Measurements from ENCODE around the gene CD83. TPM values are rescaled to one million over a fixed set of nuclear protein-coding genes. Genes with fewer than 3 reads are reported as not detected.

Gene CD83
- total and polyA plus RNA-seq, 9 of the 15 experiments (the other 6 are each of a cell fraction or from before 2014, with no cell fraction given) = 2.5 to 4.1 (median 3.4) TPM

- TF ChIP-seq PCBP1 (IDR thresholded peaks at IDR 0.05; ENCODE audit: low read depth, low read length, poor library complexity, severe bottlenecking) = no peak
- peak; percentile 94 to 97 (median 95) for TF ChIP-seq CTCF (IDR thresholded peaks at IDR 0.05 in 2 of 3, conservative IDR thresholded peaks at IDR 0.05 in 1 of 3; ENCODE audit: insufficient read depth in 2 of 3, low read depth in 1 of 3, low read length in 3 of 3)
- no peak; the same call in 1 of the 2 replicates for TF ChIP-seq GABPB1 (CRISPR knock-in tag; IDR thresholded peaks at IDR 0.05)
- peak; percentile 98 for TF ChIP-seq SMC3 (conservative IDR thresholded peaks at IDR 0.05; ENCODE audit: insufficient read depth, low read depth, low read length)
- TF ChIP-seq ESRRA (IDR thresholded peaks at IDR 0.05; ENCODE audit: borderline replicate concordance, low read depth) = 0 out of 2 replicates have a peak, but pooled peaks have one; percentile 14
- TF ChIP-seq TEAD1 (CRISPR knock-in tag; IDR thresholded peaks at IDR 0.05) = 0 out of 4 replicates have a peak, but pooled peaks of 1 of the 2 experiments have one; percentile 18
- TF ChIP-seq ZNF140 (CRISPR knock-in tag; IDR thresholded peaks at IDR 0.05) = no peak
- TF ChIP-seq, protein P1, sequence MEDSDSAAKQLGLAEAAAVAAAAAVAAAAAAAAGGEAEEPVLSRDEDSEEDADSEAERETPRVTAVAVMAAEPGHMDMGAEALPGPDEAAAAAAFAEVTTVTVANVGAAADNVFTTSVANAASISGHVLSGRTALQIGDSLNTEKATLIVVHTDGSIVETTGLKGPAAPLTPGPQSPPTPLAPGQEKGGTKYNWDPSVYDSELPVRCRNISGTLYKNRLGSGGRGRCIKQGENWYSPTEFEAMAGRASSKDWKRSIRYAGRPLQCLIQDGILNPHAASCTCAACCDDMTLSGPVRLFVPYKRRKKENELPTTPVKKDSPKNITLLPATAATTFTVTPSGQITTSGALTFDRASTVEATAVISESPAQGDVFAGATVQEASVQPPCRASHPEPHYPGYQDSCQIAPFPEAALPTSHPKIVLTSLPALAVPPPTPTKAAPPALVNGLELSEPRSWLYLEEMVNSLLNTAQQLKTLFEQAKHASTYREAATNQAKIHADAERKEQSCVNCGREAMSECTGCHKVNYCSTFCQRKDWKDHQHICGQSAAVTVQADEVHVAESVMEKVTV (CRISPR knock-in tag; IDR thresholded peaks at IDR 0.05) = peak; percentile 90
- peak; percentile 23 for TF ChIP-seq NEUROD1 (IDR thresholded peaks at IDR 0.05; ENCODE audit: borderline replicate concordance, low read depth, low read length, partially characterized antibody)
- TF ChIP-seq NFIX (CRISPR knock-in tag; IDR thresholded peaks at IDR 0.05; ENCODE audit: low read depth) = no peak
- TF ChIP-seq CHD1 (IDR thresholded peaks at IDR 0.05; ENCODE audit: low read length) = no peak
- TF ChIP-seq RCOR1 (IDR thresholded peaks at IDR 0.05; ENCODE audit: borderline replicate concordance in 1 of 2, low read depth in 2 of 2, low read length in 2 of 2) = peak in 1 of 2 experiments; percentile 77; a peak in 1 of 4 replicates
- TF ChIP-seq ZFP1 (CRISPR knock-in tag; IDR thresholded peaks at IDR 0.05) = no peak
- no peak for TF ChIP-seq ARNT (IDR thresholded peaks at IDR 0.05)
- peak; percentile 32 for TF ChIP-seq SMAD1 (IDR thresholded peaks at IDR 0.05; ENCODE audit: low read depth, low read length, partially characterized antibody)
- TF ChIP-seq NR0B1 (IDR thresholded peaks at IDR 0.05; ENCODE audit: partially characterized antibody) = no peak
- TF ChIP-seq CTBP1 (IDR thresholded peaks at IDR 0.05; ENCODE audit: borderline replicate concordance) = peak; percentile 39; the same call in 1 of the 2 replicates
- TF ChIP-seq MYNN (IDR thresholded peaks at IDR 0.05) = 0 out of 2 replicates have a peak, but pooled peaks have one; percentile 32
- TF ChIP-seq MYNN (CRISPR knock-in tag; IDR thresholded peaks at IDR 0.05) = no peak
- TF ChIP-seq TOE1 (IDR thresholded peaks at IDR 0.05; ENCODE audit: borderline replicate concordance) = 0 out of 2 replicates have a peak, but pooled peaks have one; percentile 30
- no peak for TF ChIP-seq TOE1 (CRISPR knock-in tag; IDR thresholded peaks at IDR 0.05; ENCODE audit: borderline replicate concordance, low read depth)
- TF ChIP-seq ZNF830 (CRISPR knock-in tag; IDR thresholded peaks at IDR 0.05) = no peak
- TF ChIP-seq, protein P2, sequence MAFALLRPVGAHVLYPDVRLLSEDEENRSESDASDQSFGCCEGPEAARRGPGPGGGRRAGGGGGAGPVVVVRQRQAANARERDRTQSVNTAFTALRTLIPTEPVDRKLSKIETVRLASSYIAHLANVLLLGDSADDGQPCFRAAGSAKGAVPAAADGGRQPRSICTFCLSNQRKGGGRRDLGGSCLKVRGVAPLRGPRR (CRISPR knock-in tag; IDR thresholded peaks at IDR 0.05) = no peak
- no peak for TF ChIP-seq ZNF133 (CRISPR knock-in tag; IDR thresholded peaks at IDR 0.05)
- no peak for TF ChIP-seq EZH2 (IDR thresholded peaks at IDR 0.05; ENCODE audit: borderline replicate concordance, low read depth, low read length)
Measured at GRCh38 chr6:14144678-14145113, 27.1 kb downstream of the CD83 start (continued).

Data from K562 (cell line).